ENCODE results near the gene GSTM3. TPM values are rescaled to one million over a fixed set of nuclear protein-coding genes. Genes with fewer than 3 reads are reported as not detected.

The GSTM3 gene
- polyA plus RNA-seq, 1 donor (not counting 4 experiments of a cell fraction or from before 2014, with no cell fraction given): 113 TPM

DNA sequence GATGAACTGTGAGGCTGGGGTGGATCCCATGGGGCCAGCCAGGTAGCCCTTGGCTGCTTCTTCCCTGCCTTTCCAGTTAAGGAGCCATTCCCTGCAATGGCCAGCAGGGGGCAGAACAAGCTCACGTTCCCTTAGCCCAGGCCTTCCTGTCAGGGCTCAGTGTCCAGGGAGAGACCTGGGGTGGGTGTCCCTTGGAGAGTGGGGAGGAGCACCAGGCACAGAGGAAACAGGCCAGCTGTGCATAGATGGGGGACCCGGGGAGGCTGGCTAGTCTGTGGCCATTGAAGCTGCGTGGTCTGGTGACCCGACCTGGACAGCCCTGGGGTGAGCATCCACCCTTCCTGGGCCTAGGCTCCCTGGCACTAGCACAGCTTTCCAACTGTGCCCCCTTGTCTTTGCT lies 36.1 kb upstream of the GSTM3 start:
- Histone ChIP-seq H3K27ac (ENCODE audit: control insufficient read depth, insufficient read depth, low read length) (no peak overlapping the region), H3K9me3 (ENCODE audit: control insufficient read depth, low read depth, low read length) (no peaks in the 10 kb centered on the region), H3K79me2 (ENCODE audit: control insufficient read depth, insufficient read depth, low read length) (no peaks in the 10 kb centered on the region), H3K27me3 (ENCODE audit: control insufficient read depth, extremely low read depth, insufficient read depth, low read length) (no peaks in the 10 kb centered on the region), H4K20me1 (ENCODE audit: control insufficient read depth, extremely low read depth, insufficient read depth, low read length) (no peaks in the 10 kb centered on the region), H3K9me1 (ENCODE audit: control insufficient read depth, extremely low read depth, insufficient read depth, low read length) (no peaks in the 10 kb centered on the region), H3K4me1 (ENCODE audit: control insufficient read depth, extremely low read depth, insufficient read depth, low read length) (peaks cover 2% of the 10 kb centered on the region), H3K36me3 (ENCODE audit: control insufficient read depth in 2 of 2, extremely low read depth in 1 of 2, insufficient read depth in 2 of 2, low read length in 2 of 2) (no peaks in the 10 kb centered on the region), H3K9ac (ENCODE audit: control insufficient read depth, extremely low read depth, insufficient read depth, low read length) (no peak overlapping the region), H2AFZ (ENCODE audit: control insufficient read depth, low read length) (no peak overlapping the region), H3K4me2 (ENCODE audit: control insufficient read depth, extremely low read depth, insufficient read depth, low read depth, low read length) (no peak overlapping the region), H3K4me3 (ENCODE audit: control insufficient read depth in 2 of 3, extremely low read depth in 1 of 3, insufficient read depth in 2 of 3, low read depth in 1 of 3, low read length in 3 of 3) (no peak overlapping the region)
- dilution Hi-C loops (cut with MboI; ENCODE audit: extremely low pct_ligation_motif_present, low sequenced_read_pairs): no loop called here
- DNase-seq (ENCODE audit: low read depth, low spot score) (peak; percentile 28), FAIRE-seq (no peak)
- TF ChIP-seq, protein P1, sequence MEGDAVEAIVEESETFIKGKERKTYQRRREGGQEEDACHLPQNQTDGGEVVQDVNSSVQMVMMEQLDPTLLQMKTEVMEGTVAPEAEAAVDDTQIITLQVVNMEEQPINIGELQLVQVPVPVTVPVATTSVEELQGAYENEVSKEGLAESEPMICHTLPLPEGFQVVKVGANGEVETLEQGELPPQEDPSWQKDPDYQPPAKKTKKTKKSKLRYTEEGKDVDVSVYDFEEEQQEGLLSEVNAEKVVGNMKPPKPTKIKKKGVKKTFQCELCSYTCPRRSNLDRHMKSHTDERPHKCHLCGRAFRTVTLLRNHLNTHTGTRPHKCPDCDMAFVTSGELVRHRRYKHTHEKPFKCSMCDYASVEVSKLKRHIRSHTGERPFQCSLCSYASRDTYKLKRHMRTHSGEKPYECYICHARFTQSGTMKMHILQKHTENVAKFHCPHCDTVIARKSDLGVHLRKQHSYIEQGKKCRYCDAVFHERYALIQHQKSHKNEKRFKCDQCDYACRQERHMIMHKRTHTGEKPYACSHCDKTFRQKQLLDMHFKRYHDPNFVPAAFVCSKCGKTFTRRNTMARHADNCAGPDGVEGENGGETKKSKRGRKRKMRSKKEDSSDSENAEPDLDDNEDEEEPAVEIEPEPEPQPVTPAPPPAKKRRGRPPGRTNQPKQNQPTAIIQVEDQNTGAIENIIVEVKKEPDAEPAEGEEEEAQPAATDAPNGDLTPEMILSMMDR (optimal IDR thresholded peaks at IDR 0.05 in 1 of 3, IDR thresholded peaks at IDR 0.05 in 1 of 3, conservative IDR thresholded peaks at IDR 0.05 in 1 of 3; ENCODE audit: extremely low read depth in 1 of 3, insufficient read depth in 2 of 3, low read length in 3 of 3): peak; percentile 93 to 98 (median 97)
- TF ChIP-seq EZH2 (IDR thresholded peaks at IDR 0.05; ENCODE audit: low read length): no peak

DNA sequence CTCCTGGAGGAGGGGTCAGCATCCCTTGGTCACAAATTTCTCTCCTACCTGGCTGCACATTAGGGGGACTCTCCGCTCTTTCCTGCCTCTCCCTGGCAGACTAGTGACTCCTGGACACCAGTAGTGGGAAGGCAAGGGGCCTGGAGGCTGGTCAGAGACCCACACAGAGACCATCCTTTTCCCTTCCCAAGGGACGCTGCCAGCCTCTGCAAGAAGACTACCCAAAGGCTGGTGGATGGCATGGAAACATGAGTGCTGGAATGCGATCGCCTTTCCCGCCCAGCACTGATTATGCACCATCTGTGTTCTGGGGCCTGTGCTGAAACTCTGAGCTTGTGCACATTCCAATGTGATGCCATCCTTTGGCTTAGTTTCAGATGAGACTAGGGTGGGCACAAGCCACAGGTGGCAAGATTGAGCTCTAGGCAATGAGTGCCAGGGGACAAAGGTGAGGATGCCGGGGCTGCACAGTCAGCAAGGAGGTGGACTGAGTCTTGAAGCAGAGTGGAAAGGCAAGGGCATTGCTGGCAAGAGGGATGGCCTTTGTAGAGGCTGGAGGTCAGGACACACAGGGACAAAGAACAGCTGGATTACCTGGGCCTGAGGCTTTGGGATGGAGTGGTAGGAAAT lies 35.5 kb upstream of the GSTM3 start:
- Histone ChIP-seq H3K9me3 (ENCODE audit: control insufficient read depth, low read depth, low read length) (no peaks in the 10 kb centered on the region), H3K27ac (ENCODE audit: control insufficient read depth, insufficient read depth, low read length) (no peak overlapping the region), H3K4me1 (ENCODE audit: control insufficient read depth, extremely low read depth, insufficient read depth, low read length) (peaks cover 2% of the 10 kb centered on the region), H3K4me2 (ENCODE audit: control insufficient read depth, extremely low read depth, insufficient read depth, low read depth, low read length) (no peak overlapping the region), H3K4me3 (ENCODE audit: control insufficient read depth in 2 of 3, extremely low read depth in 1 of 3, insufficient read depth in 2 of 3, low read depth in 1 of 3, low read length in 3 of 3) (no peak overlapping the region), H3K36me3 (ENCODE audit: control insufficient read depth in 2 of 2, extremely low read depth in 1 of 2, insufficient read depth in 2 of 2, low read length in 2 of 2) (no peaks in the 10 kb centered on the region), H2AFZ (ENCODE audit: control insufficient read depth, low read length) (no peak overlapping the region), H3K9me1 (ENCODE audit: control insufficient read depth, extremely low read depth, insufficient read depth, low read length) (no peaks in the 10 kb centered on the region), H3K27me3 (ENCODE audit: control insufficient read depth, extremely low read depth, insufficient read depth, low read length) (no peaks in the 10 kb centered on the region), H3K79me2 (ENCODE audit: control insufficient read depth, insufficient read depth, low read length) (no peaks in the 10 kb centered on the region), H4K20me1 (ENCODE audit: control insufficient read depth, extremely low read depth, insufficient read depth, low read length) (no peaks in the 10 kb centered on the region), H3K9ac (ENCODE audit: control insufficient read depth, extremely low read depth, insufficient read depth, low read length) (no peak overlapping the region)
- dilution Hi-C loops (cut with MboI; ENCODE audit: extremely low pct_ligation_motif_present, low sequenced_read_pairs): no loop called here
- no peak for FAIRE-seq
- no peak for TF ChIP-seq EZH2 (IDR thresholded peaks at IDR 0.05; ENCODE audit: low read length)
- TF ChIP-seq, protein P1 (optimal IDR thresholded peaks at IDR 0.05 in 1 of 3, IDR thresholded peaks at IDR 0.05 in 1 of 3, conservative IDR thresholded peaks at IDR 0.05 in 1 of 3; ENCODE audit: extremely low read depth in 1 of 3, insufficient read depth in 2 of 3, low read length in 3 of 3): no peak
- DNase-seq (ENCODE audit: low read depth, low spot score): no peak

Data from keratinocyte (primary cell).